Activated CD4-positive, alpha-beta T cell treated with anti-CD3 and anti-CD28 coated beads, Interleukin-2, Interleukin-6, amounts not matched to agents 100 ng/mL and 50 ng/mL, durations not matched to agents 16 hours and 8 hours (primary cell): ENCODE results near the gene CCR2.

Experiments
- DNase-seq: peaks from one replicate; pipeline ENCODE4 v3.0.0-alpha.2; 2020

CCR2 gene

GRCh38 chr3:46356276-46356675, 2.4 kb downstream of the CCR2 start:
- no peak for DNase-seq

- DNase-seq = no peak
These were observed 3.0 kb downstream of the CCR2 start for GRCh38 chr3:46356909-46357308.

- DNase-seq = no peak
These were observed 4.6 kb downstream of the CCR2 start for GRCh38 chr3:46358466-46358865.

- peak; percentile 74 for DNase-seq
These were observed 6.0 kb downstream of the CCR2 start for GRCh38 chr3:46359733-46360493.

GRCh38 chr3:46360907-46361306, 7.0 kb downstream of the CCR2 start:
- no peak for DNase-seq

- peak; percentile 55 for DNase-seq
These were observed 7.7 kb downstream of the CCR2 start for GRCh38 chr3:46361408-46362283.

- DNase-seq = no peak
These were observed 11.1 kb downstream of the CCR2 start for GRCh38 chr3:46365041-46365440.

- DNase-seq = no peak
These were observed 12.0 kb downstream of the CCR2 start for GRCh38 chr3:46365737-46366524.

- no peak for DNase-seq
These were observed 13.9 kb downstream of the CCR2 start for GRCh38 chr3:46367811-46368210.

GRCh38 chr3:46368569-46368968, 14.7 kb downstream of the CCR2 start:
- peak; percentile 85 for DNase-seq

GRCh38 chr3:46369151-46369550, 15.2 kb downstream of the CCR2 start:
- peak; percentile 28 for DNase-seq

GRCh38 chr3:46369675-46370132, 15.8 kb downstream of the CCR2 start:
- peak; percentile 89 for DNase-seq

- peak; percentile 87 for DNase-seq
These were observed 17.1 kb downstream of the CCR2 start, which contains the start of gene CCR5 for GRCh38 chr3:46370839-46371518. TSS of gene CCR5 (plus strand) at chr3:46370946. CDS start at chr3:46372903, 1,957 bp downstream.

- no peak for DNase-seq
These were observed 17.8 kb downstream of the CCR2 start for GRCh38 chr3:46371519-46372340.

GRCh38 chr3:46372492-46373359, 18.8 kb downstream of the CCR2 start:
- peak; percentile 63 for DNase-seq

- DNase-seq = no peak
These were observed 20.8 kb downstream of the CCR2 start for GRCh38 chr3:46374755-46375154.

GRCh38 chr3:46375218-46375617, 21.3 kb downstream of the CCR2 start:
- DNase-seq = peak; percentile 60

GRCh38 chr3:46375814-46376213, 21.9 kb downstream of the CCR2 start:
- DNase-seq = no peak

- peak; percentile 80 for DNase-seq
These were observed 24.6 kb downstream of the CCR2 start for GRCh38 chr3:46378426-46378942.
